ENCODE data around the gene UXS1.

The UXS1 gene

GRCh38 chr2:106054321-106054720, 139.8 kb downstream of the UXS1 start:
- TF ChIP-seq, protein P1, sequence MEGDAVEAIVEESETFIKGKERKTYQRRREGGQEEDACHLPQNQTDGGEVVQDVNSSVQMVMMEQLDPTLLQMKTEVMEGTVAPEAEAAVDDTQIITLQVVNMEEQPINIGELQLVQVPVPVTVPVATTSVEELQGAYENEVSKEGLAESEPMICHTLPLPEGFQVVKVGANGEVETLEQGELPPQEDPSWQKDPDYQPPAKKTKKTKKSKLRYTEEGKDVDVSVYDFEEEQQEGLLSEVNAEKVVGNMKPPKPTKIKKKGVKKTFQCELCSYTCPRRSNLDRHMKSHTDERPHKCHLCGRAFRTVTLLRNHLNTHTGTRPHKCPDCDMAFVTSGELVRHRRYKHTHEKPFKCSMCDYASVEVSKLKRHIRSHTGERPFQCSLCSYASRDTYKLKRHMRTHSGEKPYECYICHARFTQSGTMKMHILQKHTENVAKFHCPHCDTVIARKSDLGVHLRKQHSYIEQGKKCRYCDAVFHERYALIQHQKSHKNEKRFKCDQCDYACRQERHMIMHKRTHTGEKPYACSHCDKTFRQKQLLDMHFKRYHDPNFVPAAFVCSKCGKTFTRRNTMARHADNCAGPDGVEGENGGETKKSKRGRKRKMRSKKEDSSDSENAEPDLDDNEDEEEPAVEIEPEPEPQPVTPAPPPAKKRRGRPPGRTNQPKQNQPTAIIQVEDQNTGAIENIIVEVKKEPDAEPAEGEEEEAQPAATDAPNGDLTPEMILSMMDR (IDR thresholded peaks at IDR 0.05; ENCODE audit: low read depth, low read length, missing control alignments) = no peak
- DNase-seq (ENCODE audit: low read depth) = no peak
- H3K4me3 ChIP-seq (ENCODE audit: low read depth, low read length) = no peak overlapping the region

- TF ChIP-seq, protein P1 (IDR thresholded peaks at IDR 0.05; ENCODE audit: low read depth, low read length, missing control alignments) = no peak
- no peak for DNase-seq (ENCODE audit: low read depth)
- H3K4me3 ChIP-seq (ENCODE audit: low read depth, low read length) = no peak overlapping the region
Measured at GRCh38 chr2:106053581-106053980, 140.5 kb downstream of the UXS1 start.

GRCh38 chr2:106053116-106053515, 141.0 kb downstream of the UXS1 start:
- H3K4me3 ChIP-seq (ENCODE audit: low read depth, low read length) = no peak overlapping the region
- no peak for DNase-seq (ENCODE audit: low read depth)
- TF ChIP-seq, protein P1 (IDR thresholded peaks at IDR 0.05; ENCODE audit: low read depth, low read length, missing control alignments) = no peak

- DNase-seq (ENCODE audit: low read depth) = no peak
Measured at GRCh38 chr2:106044859-106045258, 149.2 kb downstream of the UXS1 start.

DNA sequence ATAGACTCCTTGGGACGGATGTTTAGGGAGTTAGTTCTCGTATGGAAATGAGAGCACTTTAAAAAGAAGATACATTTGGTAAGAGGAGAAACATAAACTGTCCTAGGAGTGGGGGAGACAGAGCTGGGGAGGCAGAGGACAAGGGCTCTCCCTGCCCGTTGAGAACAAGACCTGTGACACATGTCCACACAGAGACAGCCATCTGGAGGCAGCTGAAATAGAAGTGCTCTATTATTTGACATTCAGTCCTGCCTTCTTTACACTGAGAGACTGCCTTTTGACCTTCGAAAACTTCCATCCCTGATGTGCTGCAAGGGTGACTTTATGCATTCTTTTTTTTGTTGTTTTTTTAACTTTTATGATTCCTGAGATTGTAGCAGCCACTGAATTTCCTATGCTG, 150.1 kb downstream of the UXS1 start:
- DNase-seq (ENCODE audit: low read depth) = no peak
- no peak overlapping the region for H3K4me3 ChIP-seq (ENCODE audit: low read depth, low read length)
- TF ChIP-seq, protein P1 (IDR thresholded peaks at IDR 0.05; ENCODE audit: low read depth, low read length, missing control alignments) = no peak

More at GRCh38 chr2:106044859-106045258, 149.2 kb downstream of the UXS1 start:
- TF ChIP-seq, protein P1 (IDR thresholded peaks at IDR 0.05; ENCODE audit: low read depth, low read length, missing control alignments) = no peak
- H3K4me3 ChIP-seq (ENCODE audit: low read depth, low read length) = no peak overlapping the region

All from GM12864 (cell line).